ENCODE data around the gene ZNF18. TPM values are rescaled to one million over a fixed set of nuclear protein-coding genes. Genes with fewer than 3 reads are reported as not detected.

ZNF18 gene
- total RNA-seq, 1 donor from 2014 or later = 8.9 TPM

Other genes with a start within 250 kb of the ZNF18 start
- gene MAP2K4, start 23.4 kb upstream of the ZNF18 start, total RNA-seq = 21.6 and 23.9 TPM in 2 replicates